ENCODE measurements around the gene ENC1. TPM values are rescaled to one million over a fixed set of nuclear protein-coding genes. Genes with fewer than 3 reads are reported as not detected.

ENC1 gene
- polyA plus RNA-seq, 2 of the 4 experiments (the other 2 are of a cell fraction), result 17.0 to 20.0 TPM

DNA sequence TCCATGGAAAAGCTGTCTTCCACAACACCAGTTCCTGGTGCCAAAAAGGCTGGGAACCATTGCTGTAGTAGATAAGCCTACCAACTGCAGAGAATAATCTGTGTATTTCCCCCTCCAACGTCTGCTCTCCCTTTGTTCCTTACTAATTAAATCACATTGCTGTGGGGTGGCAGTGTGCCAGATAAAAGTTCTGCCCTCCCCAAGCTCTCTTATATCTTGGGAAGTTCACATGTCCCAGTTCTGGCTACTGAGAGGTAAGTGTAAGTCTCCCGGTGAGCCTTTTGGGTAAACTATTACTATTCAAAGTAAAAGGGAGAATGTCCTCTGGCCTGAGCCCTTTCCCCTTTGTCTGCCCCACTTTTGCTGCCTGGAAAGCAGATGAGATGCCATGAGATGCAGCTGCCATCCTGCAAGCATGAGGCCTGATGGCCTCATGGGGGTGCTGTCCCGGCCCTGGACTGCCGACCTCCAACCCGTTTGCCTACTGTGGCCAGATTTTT, 14.7 kb downstream of the ENC1 start (continued):
- TF ChIP-seq ZSCAN20 (CRISPR knock-in tag; IDR thresholded peaks at IDR 0.05) (no peak), FOXS1 (CRISPR knock-in tag; IDR thresholded peaks at IDR 0.05) (no peak)
- TF ChIP-seq, protein P1, sequence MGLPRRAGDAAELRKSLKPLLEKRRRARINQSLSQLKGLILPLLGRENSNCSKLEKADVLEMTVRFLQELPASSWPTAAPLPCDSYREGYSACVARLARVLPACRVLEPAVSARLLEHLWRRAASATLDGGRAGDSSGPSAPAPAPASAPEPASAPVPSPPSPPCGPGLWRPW (IDR thresholded peaks at IDR 0.05), result no peak

DNA sequence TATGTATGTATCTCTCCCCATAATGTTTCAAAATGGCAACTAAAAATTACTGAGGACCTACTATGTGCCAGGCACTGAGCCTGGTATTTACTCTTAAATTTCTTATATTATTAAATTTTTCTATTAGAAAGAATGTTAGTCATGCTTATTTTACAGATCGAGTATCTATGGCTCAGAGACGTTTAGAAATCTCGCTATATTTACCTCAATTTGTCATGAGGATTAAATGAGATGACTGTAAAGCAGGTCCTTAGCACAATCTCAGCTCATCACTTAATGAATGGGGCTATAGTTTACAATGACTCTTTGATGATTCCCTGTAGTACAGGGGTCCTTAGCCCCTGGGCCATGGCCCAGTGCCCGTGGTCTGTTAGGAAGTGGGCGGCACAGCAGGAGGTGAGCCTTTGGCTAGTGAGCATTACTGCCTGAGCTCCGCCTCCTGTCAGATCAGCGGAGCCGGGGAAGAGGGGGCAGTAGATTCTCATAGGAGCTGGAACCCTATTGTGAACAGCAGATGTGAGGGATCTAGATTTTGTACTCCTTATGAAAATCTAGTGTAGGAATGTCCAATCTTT, 15.5 kb downstream of the ENC1 start:
- ChIA-PET POLR2A (interaction anchor here (1.3 kb wide), 1 partner anchor 16 kb away, joined by 4 read pairs; the partner anchor contains the start of gene ENC1), CTCF (interaction anchor here (1.7 to 2.5 kb wide), 2 partner anchors 15 to 679 kb away, joined by 4 to 11 read pairs; partner anchors contain the start of gene ENC1)
- FAIRE-seq, result no peak
- Histone ChIP-seq H3K27ac (no peak overlapping the region), H3K4me1 (peaks cover 29% of the 10 kb centered on the region), H3K4me2 (no peak overlapping the region), H3K4me3 (no peak overlapping the region), H3K9me3 (no peaks in the 10 kb centered on the region)
- no peak for DNase-seq (ENCODE audit: low read depth in 1 of 2, low spot score in 1 of 2)
- no peak for ATAC-seq
- WGBS (ENCODE audit: missing lambda C conversion rate), result 89% methylated on average over 8 of the region's 8 CpGs
- no peak for TF ChIP-seq HEYL (CRISPR knock-in tag; IDR thresholded peaks at IDR 0.05)
- TF ChIP-seq HOXA7 (CRISPR knock-in tag; IDR thresholded peaks at IDR 0.05), result no peak
- TF ChIP-seq CHD2 (IDR thresholded peaks at IDR 0.05; ENCODE audit: low read length, partially characterized antibody), result no peak
- no peak for TF ChIP-seq POLR2AphosphoS2 (conservative IDR thresholded peaks at IDR 0.05; ENCODE audit: low read length)
- TF ChIP-seq HOXB5 (CRISPR knock-in tag; IDR thresholded peaks at IDR 0.05), result no peak
- no peak for TF ChIP-seq SREBF2 (IDR thresholded peaks at IDR 0.05)
- no peak for TF ChIP-seq POLR2A (IDR thresholded peaks at IDR 0.05; ENCODE audit: low read length)
- TF ChIP-seq RFX5 (IDR thresholded peaks at IDR 0.05), result no peak
- TF ChIP-seq KDM1A (IDR thresholded peaks at IDR 0.05; ENCODE audit: low read depth), result no peak
- no peak for TF ChIP-seq RNF2 (IDR thresholded peaks at IDR 0.05; ENCODE audit: borderline replicate concordance, low read depth)
- TF ChIP-seq ZFP36 (IDR thresholded peaks at IDR 0.05; ENCODE audit: borderline replicate concordance, partially characterized antibody), result no peak
- no peak for TF ChIP-seq MAFK (IDR thresholded peaks at IDR 0.05; ENCODE audit: partially characterized antibody)
- TF ChIP-seq, protein P2, sequence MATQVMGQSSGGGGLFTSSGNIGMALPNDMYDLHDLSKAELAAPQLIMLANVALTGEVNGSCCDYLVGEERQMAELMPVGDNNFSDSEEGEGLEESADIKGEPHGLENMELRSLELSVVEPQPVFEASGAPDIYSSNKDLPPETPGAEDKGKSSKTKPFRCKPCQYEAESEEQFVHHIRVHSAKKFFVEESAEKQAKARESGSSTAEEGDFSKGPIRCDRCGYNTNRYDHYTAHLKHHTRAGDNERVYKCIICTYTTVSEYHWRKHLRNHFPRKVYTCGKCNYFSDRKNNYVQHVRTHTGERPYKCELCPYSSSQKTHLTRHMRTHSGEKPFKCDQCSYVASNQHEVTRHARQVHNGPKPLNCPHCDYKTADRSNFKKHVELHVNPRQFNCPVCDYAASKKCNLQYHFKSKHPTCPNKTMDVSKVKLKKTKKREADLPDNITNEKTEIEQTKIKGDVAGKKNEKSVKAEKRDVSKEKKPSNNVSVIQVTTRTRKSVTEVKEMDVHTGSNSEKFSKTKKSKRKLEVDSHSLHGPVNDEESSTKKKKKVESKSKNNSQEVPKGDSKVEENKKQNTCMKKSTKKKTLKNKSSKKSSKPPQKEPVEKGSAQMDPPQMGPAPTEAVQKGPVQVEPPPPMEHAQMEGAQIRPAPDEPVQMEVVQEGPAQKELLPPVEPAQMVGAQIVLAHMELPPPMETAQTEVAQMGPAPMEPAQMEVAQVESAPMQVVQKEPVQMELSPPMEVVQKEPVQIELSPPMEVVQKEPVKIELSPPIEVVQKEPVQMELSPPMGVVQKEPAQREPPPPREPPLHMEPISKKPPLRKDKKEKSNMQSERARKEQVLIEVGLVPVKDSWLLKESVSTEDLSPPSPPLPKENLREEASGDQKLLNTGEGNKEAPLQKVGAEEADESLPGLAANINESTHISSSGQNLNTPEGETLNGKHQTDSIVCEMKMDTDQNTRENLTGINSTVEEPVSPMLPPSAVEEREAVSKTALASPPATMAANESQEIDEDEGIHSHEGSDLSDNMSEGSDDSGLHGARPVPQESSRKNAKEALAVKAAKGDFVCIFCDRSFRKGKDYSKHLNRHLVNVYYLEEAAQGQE (IDR thresholded peaks at IDR 0.05), result no peak
- TF ChIP-seq NFE2L2 (conservative IDR thresholded peaks at IDR 0.05; ENCODE audit: low read length), result no peak
- TF ChIP-seq, protein P3, sequence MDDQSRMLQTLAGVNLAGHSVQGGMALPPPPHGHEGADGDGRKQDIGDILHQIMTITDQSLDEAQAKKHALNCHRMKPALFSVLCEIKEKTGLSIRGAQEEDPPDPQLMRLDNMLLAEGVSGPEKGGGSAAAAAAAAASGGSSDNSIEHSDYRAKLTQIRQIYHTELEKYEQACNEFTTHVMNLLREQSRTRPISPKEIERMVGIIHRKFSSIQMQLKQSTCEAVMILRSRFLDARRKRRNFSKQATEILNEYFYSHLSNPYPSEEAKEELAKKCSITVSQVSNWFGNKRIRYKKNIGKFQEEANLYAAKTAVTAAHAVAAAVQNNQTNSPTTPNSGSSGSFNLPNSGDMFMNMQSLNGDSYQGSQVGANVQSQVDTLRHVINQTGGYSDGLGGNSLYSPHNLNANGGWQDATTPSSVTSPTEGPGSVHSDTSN (IDR thresholded peaks at IDR 0.05), result no peak
- TF ChIP-seq RCOR1 (IDR thresholded peaks at IDR 0.05; ENCODE audit: low read depth, low read length), result no peak
- no peak for TF ChIP-seq NR3C1 (IDR thresholded peaks at IDR 0.05)
- TF ChIP-seq FOSB (CRISPR knock-in tag; IDR thresholded peaks at IDR 0.05), result no peak

DNA sequence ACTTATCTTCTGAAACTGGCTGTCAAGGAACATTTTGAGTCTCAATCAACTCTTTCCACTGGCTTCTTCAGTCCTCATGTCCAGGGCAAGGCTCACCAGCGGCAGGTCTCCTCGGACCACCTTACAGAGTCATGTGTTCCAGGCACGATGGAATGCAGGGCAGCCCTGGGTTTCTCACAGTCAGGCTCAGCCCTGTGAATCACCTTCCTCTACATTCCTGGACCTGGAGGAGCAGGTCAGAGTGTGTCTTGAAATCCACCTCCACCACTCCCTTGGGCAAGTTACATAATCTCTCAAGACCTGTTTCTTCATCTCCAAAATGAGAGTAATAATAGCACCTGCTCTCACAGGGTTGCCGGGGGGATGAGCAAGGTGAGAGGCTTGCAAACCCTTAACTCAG, 16.0 kb downstream of the ENC1 start:
- Histone ChIP-seq H3K4me3 (no peak overlapping the region), H3K4me1 (peaks cover 24% of the 10 kb centered on the region), H3K27ac (no peak overlapping the region), H3K9me3 (no peaks in the 10 kb centered on the region), H3K4me2 (no peak overlapping the region)
- FAIRE-seq (no peak), ATAC-seq (no peak), DNase-seq (ENCODE audit: low read depth in 1 of 2, low spot score in 1 of 2) (no peak)
- no peak for TF ChIP-seq JUNB (IDR thresholded peaks at IDR 0.05)
- no peak for TF ChIP-seq RFX5 (IDR thresholded peaks at IDR 0.05)
- no peak for TF ChIP-seq HOXB5 (CRISPR knock-in tag; IDR thresholded peaks at IDR 0.05)
- TF ChIP-seq EHMT2 (IDR thresholded peaks at IDR 0.05; ENCODE audit: low read depth), result no peak
- TF ChIP-seq, protein P4, sequence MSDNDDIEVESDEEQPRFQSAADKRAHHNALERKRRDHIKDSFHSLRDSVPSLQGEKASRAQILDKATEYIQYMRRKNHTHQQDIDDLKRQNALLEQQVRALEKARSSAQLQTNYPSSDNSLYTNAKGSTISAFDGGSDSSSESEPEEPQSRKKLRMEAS (IDR thresholded peaks at IDR 0.05), result no peak
- TF ChIP-seq PHF8 (IDR thresholded peaks at IDR 0.05; ENCODE audit: borderline replicate concordance, low read depth), result no peak
- no peak for TF ChIP-seq POLR2AphosphoS2 (conservative IDR thresholded peaks at IDR 0.05; ENCODE audit: low read length)
- no peak for TF ChIP-seq NR3C1 (IDR thresholded peaks at IDR 0.05)
- no peak for TF ChIP-seq KDM1A (IDR thresholded peaks at IDR 0.05; ENCODE audit: low read depth)
- ChIA-PET POLR2A (interaction anchor here (1.3 kb wide), 1 partner anchor 16 kb away, joined by 4 read pairs; the partner anchor contains the start of gene ENC1), CTCF (interaction anchor here (2.5 kb wide), 1 partner anchor 15 kb away, joined by 11 read pairs; the partner anchor contains the start of gene ENC1)
- 92% methylated on average over 4 of the region's 4 CpGs for WGBS (ENCODE audit: missing lambda C conversion rate)

Measured in A549 (cell line).